SJSA1 (cell line): ENCODE measurements around the gene C1GALT1C1L. TPM values are rescaled to one million over a fixed set of nuclear protein-coding genes. Genes with fewer than 3 reads are reported as not detected.
"Not testable (repeated sequence)": the region's sequence is repeated elsewhere in the genome, so short reads cannot be mapped to it uniquely, and the experiment has no call there.

ENCODE experiments used
- DNase-seq, 2 experiments: peaks; one replicate each; pipeline ENCODE4 v3.0.0-alpha.2; 2015 to 2020; ENCODE audit warnings: low spot score in 2 of 2, low read depth in 1 of 2
- H3K27ac ChIP-seq: fragments of 250-450 bp; sonication (Bioruptor Pico); 2 replicates; pipeline ENCODE4 v1.5.1; 2020; ENCODE audit warnings: mild to moderate bottlenecking, moderate library complexity
- H3K27me3 ChIP-seq: fragments of 250-450 bp; sonication (Bioruptor Pico); replicated peaks from 2 replicates; pipeline ENCODE4 v1.5.1; 2020; ENCODE audit warnings: mild to moderate bottlenecking, moderate library complexity
- H3K36me3 ChIP-seq: fragments of 250-450 bp; sonication (Bioruptor Pico); 2 replicates; pipeline ENCODE4 v1.5.1; 2020; ENCODE audit warnings: mild to moderate bottlenecking
- H3K4me1 ChIP-seq: fragments of 250-450 bp; sonication (Bioruptor Pico); replicated peaks from 2 replicates; pipeline ENCODE4 v1.6.1; 2021; ENCODE audit warnings: mild to moderate bottlenecking
- H3K4me3 ChIP-seq: fragments of 250-450 bp; sonication (Bioruptor Pico); 2 replicates; pipeline ENCODE4 v1.5.1; 2020; ENCODE audit warnings: mild to moderate bottlenecking
- H3K9me3 ChIP-seq: fragments of 250-450 bp; sonication (Bioruptor Pico); replicated peaks from 2 replicates; pipeline ENCODE4 v1.5.1; 2020; ENCODE audit warnings: mild to moderate bottlenecking
- total RNA-seq: library from RNA; depleted of rRNA; stranded (reverse); fragments of >200 nt; shearing (Covaris generic); gene quantifications from 2 replicates; pipeline ENCODE4 v1.2.3, GENCODE V29; 2014; rRNA removed

Gene C1GALT1C1L
- total RNA-seq, 1 experiment from 2014 or later, result 1.1 TPM

DNA sequence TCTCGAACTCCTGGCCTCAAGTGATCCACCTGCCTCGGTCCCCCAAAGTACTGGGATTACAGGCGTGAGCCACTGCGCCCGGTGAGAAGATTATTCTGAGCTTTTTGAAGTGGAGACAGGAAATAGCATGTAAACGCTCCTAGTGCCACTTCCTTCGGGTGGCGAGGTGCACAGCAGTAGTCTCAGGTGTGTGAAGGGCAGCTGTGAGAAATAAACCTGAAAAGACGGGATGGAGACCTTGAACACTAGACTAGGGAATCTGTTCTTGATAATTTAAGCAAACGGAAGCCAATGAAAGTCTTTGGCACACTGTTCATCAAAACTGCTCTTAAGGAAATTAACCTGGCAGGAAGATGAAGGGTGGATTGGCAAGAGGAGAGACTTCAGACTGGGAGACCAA lies 39.6 kb downstream of the C1GALT1C1L start:
- Histone ChIP-seq H3K27me3 (no peaks in the 10 kb centered on the region), H3K27ac (no peak overlapping the region), H3K9me3 (no peaks in the 10 kb centered on the region), H3K4me1 (peaks cover 20% of the 10 kb centered on the region), H3K4me3 (peak overlapping the region; percentile 85), H3K36me3 (no peaks in the 10 kb centered on the region)
- no peak for DNase-seq

DNA sequence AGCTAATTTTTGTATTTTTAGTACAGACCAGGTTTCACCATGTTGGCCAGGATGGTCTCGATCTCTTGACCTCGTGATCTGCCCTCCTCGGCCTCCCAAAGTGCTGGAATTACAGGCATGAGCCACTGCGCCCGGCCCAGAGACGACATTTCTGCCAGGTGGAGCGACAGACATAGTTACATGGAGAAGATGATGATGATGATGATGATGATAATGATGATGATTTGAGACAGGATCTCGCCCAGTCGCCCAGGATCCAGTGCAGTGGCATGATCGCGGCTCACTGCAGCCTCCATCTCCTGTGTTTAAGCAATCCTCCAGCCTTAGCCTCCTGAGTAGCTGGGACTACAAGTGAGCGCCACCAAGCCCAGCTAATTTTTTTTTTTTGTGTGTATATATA lies 40.1 kb downstream of the C1GALT1C1L start:
- H3K36me3 ChIP-seq, H3K9me3 ChIP-seq, H3K27ac ChIP-seq, DNase-seq, H3K27me3 ChIP-seq, H3K4me3 ChIP-seq: not testable (repeated sequence)
- peaks cover 20% of the 10 kb centered on the region for H3K4me1 ChIP-seq

DNA sequence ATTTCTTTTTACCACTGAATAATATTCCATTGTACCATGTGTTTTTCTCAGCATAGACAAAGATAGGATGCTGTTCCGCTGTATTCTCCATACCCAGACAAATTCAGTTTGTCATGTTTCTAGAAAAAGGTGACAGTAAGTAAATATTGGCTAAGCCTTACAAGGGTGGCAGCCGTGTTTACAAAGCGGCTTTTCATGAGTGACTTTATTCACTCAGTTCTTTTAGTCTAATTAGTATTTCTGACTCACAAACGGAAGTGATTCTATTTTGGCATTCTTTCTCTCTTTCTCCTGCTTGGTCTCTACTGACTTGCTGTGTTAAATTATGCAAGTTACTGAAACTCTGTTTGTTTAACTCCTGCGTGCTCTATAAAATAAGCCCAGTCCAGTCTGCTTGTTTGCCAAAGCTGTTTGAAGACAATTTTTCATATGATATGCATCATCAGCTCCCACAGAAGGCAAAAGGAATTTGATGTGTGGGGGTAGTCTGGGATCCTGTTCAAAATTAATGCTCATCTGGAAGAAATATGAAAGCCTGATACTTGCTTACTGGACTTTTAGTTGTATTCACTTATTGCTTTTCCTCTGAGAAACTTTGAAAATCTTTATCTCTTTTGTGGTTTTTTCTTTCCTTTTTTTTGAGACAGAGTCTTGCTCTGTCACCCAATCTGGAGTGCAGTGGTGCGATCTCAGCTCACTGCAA lies 41.5 kb downstream of the C1GALT1C1L start:
- Histone ChIP-seq H3K4me1 (peaks cover 20% of the 10 kb centered on the region), H3K36me3 (no peaks in the 10 kb centered on the region), H3K4me3 (no peak overlapping the region), H3K27ac (0 out of 2 replicates have a peak overlapping the region, but pooled peaks have one; percentile 2), H3K27me3 (no peaks in the 10 kb centered on the region), H3K9me3 (no peaks in the 10 kb centered on the region)
- peak in 1 of 2 experiments; percentile 59 for DNase-seq

DNA sequence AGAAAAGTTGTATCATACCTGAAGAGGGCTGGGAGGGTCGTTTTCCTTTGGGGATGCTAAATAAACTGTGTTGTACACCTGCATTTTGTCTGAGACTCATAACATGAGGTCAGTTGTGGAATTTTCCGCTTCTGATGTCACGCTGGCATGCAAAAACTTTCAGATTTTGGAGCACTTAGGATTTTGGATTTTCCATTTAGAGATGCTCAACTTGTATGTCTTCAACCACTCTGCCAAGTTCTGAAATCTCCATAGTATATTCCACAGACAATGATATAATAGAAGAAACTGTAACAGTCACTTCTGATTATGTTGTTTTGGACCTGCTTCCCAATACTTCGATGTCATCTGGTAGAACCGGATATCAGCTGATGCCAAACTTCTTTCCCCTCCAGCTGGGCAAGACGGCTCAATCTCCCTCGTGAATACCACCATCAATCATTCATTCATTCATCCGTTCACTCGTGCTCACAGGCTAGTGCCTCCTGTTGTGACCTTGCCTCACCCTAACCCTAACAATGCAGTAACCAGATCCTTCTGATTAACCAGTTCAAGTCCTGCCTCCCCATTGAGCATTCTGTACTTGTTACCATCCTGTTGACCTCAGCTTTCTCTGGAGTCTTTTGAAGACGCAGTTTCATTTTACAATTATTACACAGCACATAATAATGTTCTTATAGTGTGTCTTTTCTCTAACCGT lies 44.5 kb downstream of the C1GALT1C1L start:
- Histone ChIP-seq H3K27ac (no peak overlapping the region), H3K4me1 (peaks cover 15% of the 10 kb centered on the region), H3K4me3 (no peak overlapping the region), H3K9me3 (no peaks in the 10 kb centered on the region), H3K36me3 (no peaks in the 10 kb centered on the region), H3K27me3 (peaks cover 4% of the 10 kb centered on the region; the same call in 1 of the 2 replicates)
- no peak for DNase-seq

Other genes with a start within 250 kb of the C1GALT1C1L start
- 14.1 and 15.8 TPM in 2 replicates for gene THADA, start 80.4 kb downstream of the C1GALT1C1L start, total RNA-seq
- 4.5 and 9.4 TPM in 2 replicates for gene PLEKHH2, start 39.2 kb downstream of the C1GALT1C1L start, total RNA-seq
- gene DYNC2LI1, start 97.6 kb upstream of the C1GALT1C1L start, total RNA-seq, result 12.7 and 15.7 TPM in 2 replicates
- gene ABCG5, start 162.4 kb upstream of the C1GALT1C1L start, total RNA-seq, result not detected in 2 replicates
- not detected in 2 replicates for gene ABCG8, start 162.5 kb upstream of the C1GALT1C1L start, total RNA-seq